WTC11 (cell line): ENCODE data around the gene NRTN. TPM values are rescaled to one million over a fixed set of nuclear protein-coding genes. Genes with fewer than 3 reads are reported as not detected.

Experiments used
- ATAC-seq: fragments of 200-7000 bp; cut with Tn5 transposase; 2 replicates; pipeline ENCODE4 v1.10.0; 2021; ENCODE audit warnings: mild to moderate bottlenecking, moderate library complexity
- CTCF ChIA-PET: fragments of 300-600 bp; sonication (Branson Sonifier 250); formaldehyde crosslinking; loops from one replicate; lab custom pipeline; 2021; ENCODE audit warnings: antibody characterized with exemption; lab: Charles Lee
- POLR2A ChIA-PET: fragments of 350-600 bp; sonication (Branson Sonifier 250); formaldehyde crosslinking; loops from one replicate; lab custom pipeline; 2021; ENCODE audit warnings: antibody characterized with exemption; lab: Charles Lee
- DNase-seq: peaks from one replicate; pipeline ENCODE4 v3.0.0; 2021; ENCODE audit warnings: low spot score
- H3K27ac Mint-ChIP-seq: 2 replicates; pipeline ENCODE4 v1.8.0; 2021; ENCODE audit warnings: mixed read lengths
- H3K27me3 Mint-ChIP-seq: 2 replicates; pipeline ENCODE4 v1.8.0; 2021; ENCODE audit warnings: low read depth, mild to moderate bottlenecking, moderate library complexity, mixed read lengths
- H3K36me3 Mint-ChIP-seq: 2 replicates; pipeline ENCODE4 v1.8.0; 2021; ENCODE audit warnings: mixed read lengths
- H3K4me1 Mint-ChIP-seq: 2 replicates; pipeline ENCODE4 v1.8.0; 2022; ENCODE audit warnings: mixed read lengths
- H3K4me3 Mint-ChIP-seq: 2 replicates; pipeline ENCODE4 v1.8.0; 2021; ENCODE audit warnings: mild to moderate bottlenecking, moderate library complexity, mixed read lengths
- H3K9me3 Mint-ChIP-seq: 2 replicates; pipeline ENCODE4 v1.8.0; 2021; ENCODE audit warnings: mixed read lengths
- FOXP1 ChIP-seq: sonication (generic); formaldehyde crosslinking; IDR thresholded peaks from 2 replicates; pipeline ENCODE4 v1.8.0; 2022; ENCODE audit warnings: missing genetic modification reagents, mild to moderate bottlenecking, moderate library complexity, borderline replicate concordance
- GABPB1 ChIP-seq: sonication (generic); formaldehyde crosslinking; IDR thresholded peaks from 2 replicates; pipeline ENCODE4 v1.8.1; 2023; ENCODE audit warnings: mild to moderate bottlenecking, missing genetic modification reagents
- SMAD4 ChIP-seq: sonication (generic); formaldehyde crosslinking; IDR thresholded peaks from 2 replicates; pipeline ENCODE4 v1.8.0; 2022; ENCODE audit warnings: mild to moderate bottlenecking, missing genetic modification reagents
- ZNF396 ChIP-seq: fragments of 250-450 bp; sonication (Bioruptor Pico); IDR thresholded peaks from 2 replicates; pipeline ENCODE4 v1.8.0; 2021; ENCODE audit warnings: mild to moderate bottlenecking, moderate library complexity, borderline replicate concordance
- ZNF423 ChIP-seq: fragments of 250-450 bp; sonication (Bioruptor Pico); IDR thresholded peaks from 2 replicates; pipeline ENCODE4 v2.1.2; 2022; ENCODE audit warnings: mild to moderate bottlenecking, moderate library complexity
- ZNF671 ChIP-seq: fragments of 250-450 bp; sonication (Bioruptor Pico); IDR thresholded peaks from 2 replicates; pipeline ENCODE4 v1.8.0; 2021; ENCODE audit warnings: mild to moderate bottlenecking
- total RNA-seq: library from RNA; stranded (reverse); gene quantifications from 3 replicates; pipeline ENCODE4 v1.2.3, GENCODE V29; 2021
- TF ChIP-seq, protein P1 (sequence below): sonication (generic); formaldehyde crosslinking; IDR thresholded peaks from 2 replicates; pipeline ENCODE4 v1.8.1; 2023; ENCODE audit warnings: mild to moderate bottlenecking, missing genetic modification reagents, borderline replicate concordance
- TF ChIP-seq, protein P2 (sequence below): fragments of 250-450 bp; sonication (Bioruptor Pico); IDR thresholded peaks from 2 replicates; pipeline ENCODE4 v1.9.0; 2021; ENCODE audit warnings: mild to moderate bottlenecking, borderline replicate concordance
- TF ChIP-seq, protein P3 (sequence below): sonication (generic); formaldehyde crosslinking; IDR thresholded peaks from 2 replicates; pipeline ENCODE4 v1.8.0; 2022; ENCODE audit warnings: mild to moderate bottlenecking, missing genetic modification reagents
- TF ChIP-seq, protein P4 (sequence below): sonication (generic); formaldehyde crosslinking; IDR thresholded peaks from 2 replicates; pipeline ENCODE4 v1.8.1; 2023; ENCODE audit warnings: mild to moderate bottlenecking, missing genetic modification reagents

The NRTN gene
- total RNA-seq, 1 experiment from 2014 or later: 6.1 TPM

DNA sequence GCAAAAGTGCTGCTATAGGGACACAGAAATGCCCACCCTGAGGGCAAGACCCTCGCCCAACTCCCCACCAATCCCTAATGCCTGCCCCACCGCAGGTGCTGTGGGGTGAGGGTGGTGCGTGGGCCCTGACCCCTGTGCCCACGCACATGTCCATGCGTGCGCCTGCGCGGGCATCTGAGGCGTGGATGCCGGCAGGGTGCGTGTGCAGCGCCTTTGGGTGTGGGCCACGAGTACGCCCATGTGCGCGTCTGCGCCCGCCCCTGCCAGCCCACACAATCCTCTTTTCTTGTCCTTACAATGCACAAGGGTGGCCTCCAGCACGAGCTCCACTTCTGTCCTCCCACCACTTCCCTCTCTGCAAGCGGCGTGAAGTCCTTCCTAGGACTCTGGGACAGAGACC lies 20.3 kb downstream of the NRTN start:
- H3K4me1 Mint-ChIP-seq: peaks cover 6% of the 10 kb centered on the region
- H3K4me3 Mint-ChIP-seq: no peak overlapping the region
- ATAC-seq (no peak), DNase-seq (no peak)
- no peak overlapping the region for H3K27ac Mint-ChIP-seq
- TF ChIP-seq, protein P1, sequence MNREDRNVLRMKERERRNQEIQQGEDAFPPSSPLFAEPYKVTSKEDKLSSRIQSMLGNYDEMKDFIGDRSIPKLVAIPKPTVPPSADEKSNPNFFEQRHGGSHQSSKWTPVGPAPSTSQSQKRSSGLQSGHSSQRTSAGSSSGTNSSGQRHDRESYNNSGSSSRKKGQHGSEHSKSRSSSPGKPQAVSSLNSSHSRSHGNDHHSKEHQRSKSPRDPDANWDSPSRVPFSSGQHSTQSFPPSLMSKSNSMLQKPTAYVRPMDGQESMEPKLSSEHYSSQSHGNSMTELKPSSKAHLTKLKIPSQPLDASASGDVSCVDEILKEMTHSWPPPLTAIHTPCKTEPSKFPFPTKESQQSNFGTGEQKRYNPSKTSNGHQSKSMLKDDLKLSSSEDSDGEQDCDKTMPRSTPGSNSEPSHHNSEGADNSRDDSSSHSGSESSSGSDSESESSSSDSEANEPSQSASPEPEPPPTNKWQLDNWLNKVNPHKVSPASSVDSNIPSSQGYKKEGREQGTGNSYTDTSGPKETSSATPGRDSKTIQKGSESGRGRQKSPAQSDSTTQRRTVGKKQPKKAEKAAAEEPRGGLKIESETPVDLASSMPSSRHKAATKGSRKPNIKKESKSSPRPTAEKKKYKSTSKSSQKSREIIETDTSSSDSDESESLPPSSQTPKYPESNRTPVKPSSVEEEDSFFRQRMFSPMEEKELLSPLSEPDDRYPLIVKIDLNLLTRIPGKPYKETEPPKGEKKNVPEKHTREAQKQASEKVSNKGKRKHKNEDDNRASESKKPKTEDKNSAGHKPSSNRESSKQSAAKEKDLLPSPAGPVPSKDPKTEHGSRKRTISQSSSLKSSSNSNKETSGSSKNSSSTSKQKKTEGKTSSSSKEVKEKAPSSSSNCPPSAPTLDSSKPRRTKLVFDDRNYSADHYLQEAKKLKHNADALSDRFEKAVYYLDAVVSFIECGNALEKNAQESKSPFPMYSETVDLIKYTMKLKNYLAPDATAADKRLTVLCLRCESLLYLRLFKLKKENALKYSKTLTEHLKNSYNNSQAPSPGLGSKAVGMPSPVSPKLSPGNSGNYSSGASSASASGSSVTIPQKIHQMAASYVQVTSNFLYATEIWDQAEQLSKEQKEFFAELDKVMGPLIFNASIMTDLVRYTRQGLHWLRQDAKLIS (CRISPR knock-in tag): no peak
- TF ChIP-seq, protein P2, sequence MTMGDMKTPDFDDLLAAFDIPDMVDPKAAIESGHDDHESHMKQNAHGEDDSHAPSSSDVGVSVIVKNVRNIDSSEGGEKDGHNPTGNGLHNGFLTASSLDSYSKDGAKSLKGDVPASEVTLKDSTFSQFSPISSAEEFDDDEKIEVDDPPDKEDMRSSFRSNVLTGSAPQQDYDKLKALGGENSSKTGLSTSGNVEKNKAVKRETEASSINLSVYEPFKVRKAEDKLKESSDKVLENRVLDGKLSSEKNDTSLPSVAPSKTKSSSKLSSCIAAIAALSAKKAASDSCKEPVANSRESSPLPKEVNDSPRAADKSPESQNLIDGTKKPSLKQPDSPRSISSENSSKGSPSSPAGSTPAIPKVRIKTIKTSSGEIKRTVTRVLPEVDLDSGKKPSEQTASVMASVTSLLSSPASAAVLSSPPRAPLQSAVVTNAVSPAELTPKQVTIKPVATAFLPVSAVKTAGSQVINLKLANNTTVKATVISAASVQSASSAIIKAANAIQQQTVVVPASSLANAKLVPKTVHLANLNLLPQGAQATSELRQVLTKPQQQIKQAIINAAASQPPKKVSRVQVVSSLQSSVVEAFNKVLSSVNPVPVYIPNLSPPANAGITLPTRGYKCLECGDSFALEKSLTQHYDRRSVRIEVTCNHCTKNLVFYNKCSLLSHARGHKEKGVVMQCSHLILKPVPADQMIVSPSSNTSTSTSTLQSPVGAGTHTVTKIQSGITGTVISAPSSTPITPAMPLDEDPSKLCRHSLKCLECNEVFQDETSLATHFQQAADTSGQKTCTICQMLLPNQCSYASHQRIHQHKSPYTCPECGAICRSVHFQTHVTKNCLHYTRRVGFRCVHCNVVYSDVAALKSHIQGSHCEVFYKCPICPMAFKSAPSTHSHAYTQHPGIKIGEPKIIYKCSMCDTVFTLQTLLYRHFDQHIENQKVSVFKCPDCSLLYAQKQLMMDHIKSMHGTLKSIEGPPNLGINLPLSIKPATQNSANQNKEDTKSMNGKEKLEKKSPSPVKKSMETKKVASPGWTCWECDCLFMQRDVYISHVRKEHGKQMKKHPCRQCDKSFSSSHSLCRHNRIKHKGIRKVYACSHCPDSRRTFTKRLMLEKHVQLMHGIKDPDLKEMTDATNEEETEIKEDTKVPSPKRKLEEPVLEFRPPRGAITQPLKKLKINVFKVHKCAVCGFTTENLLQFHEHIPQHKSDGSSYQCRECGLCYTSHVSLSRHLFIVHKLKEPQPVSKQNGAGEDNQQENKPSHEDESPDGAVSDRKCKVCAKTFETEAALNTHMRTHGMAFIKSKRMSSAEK: no peak
- TF ChIP-seq ZNF396 (CRISPR knock-in tag): no peak
- no peak for TF ChIP-seq SMAD4
- CTCF ChIA-PET: interaction anchor here (0.9 to 6.1 kb wide), 2 partner anchors 21 to 144 kb away, joined by 3 to 70 read pairs; partner anchors contain the start of gene NRTN
- H3K27me3 Mint-ChIP-seq: no peaks in the 10 kb centered on the region; the same call in none of the 2 replicates
- no peaks in the 10 kb centered on the region for H3K36me3 Mint-ChIP-seq
- H3K9me3 Mint-ChIP-seq: no peaks in the 10 kb centered on the region
- POLR2A ChIA-PET: interaction anchor here (0.6 kb wide), 1 partner anchor 77 kb away, joined by 4 read pairs; no protein-coding TSS in a partner anchor

DNA sequence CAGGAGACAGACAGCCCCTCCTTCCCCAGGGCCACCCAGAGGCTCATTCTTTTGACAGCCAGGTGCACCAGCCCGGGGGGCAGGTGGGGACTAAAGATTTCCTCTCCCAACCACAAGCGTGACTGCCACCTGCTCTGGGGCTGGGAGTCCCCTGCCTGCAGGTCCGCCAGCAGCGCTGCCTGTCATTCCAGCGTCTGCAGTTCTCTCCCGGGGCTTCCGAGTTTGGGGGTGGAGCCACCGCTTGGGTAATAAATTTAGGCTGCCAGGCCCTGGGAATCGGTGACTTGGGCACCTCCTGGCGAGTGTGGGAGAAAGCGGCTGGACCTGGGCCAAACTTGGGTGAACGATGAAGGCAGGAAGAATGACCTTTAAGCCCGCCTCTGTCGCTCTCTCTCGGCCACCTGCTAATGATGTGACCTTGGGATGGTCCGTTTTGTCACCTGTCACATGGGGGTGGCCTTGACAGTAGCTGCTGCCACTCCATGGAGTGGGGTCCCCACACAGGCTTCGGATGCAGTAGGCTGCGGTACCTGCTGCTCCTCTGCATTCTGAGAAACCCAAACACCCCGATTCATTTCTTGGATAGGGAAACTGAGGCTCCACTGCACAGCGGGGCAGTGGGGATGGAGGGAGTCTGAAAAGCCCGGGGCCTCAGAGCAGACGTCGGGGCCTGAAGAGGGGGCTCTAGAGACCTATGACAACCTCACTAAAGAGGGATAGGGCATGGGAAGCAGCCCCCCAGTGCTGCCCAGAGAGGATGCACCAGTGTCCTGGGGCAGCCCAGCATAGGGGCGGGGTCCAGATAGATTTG lies 21.9 kb downstream of the NRTN start:
- Mint-ChIP-seq H3K27me3 (no peaks in the 10 kb centered on the region; the same call in none of the 2 replicates), H3K9me3 (no peaks in the 10 kb centered on the region), H3K4me1 (peaks cover 6% of the 10 kb centered on the region), H3K27ac (peak overlapping the region; percentile 93), H3K4me3 (peak overlapping the region; percentile 76), H3K36me3 (no peaks in the 10 kb centered on the region)
- ChIA-PET CTCF (interaction anchor here (1.5 to 6.9 kb wide), 6 partner anchors 15 to 70 kb away, joined by 3 to 115 read pairs (median 8); partner anchors contain the start of gene NRTN), POLR2A (interaction anchor here (3.0 kb wide), 1 partner anchor 22 kb away, joined by 22 read pairs; the partner anchor contains the start of gene NRTN)
- DNase-seq (peak; percentile 69), ATAC-seq (peak; percentile 3; the same call in 1 of the 2 replicates)
- TF ChIP-seq ZNF423 (CRISPR knock-in tag) (peak; percentile 58; the same call in 1 of the 2 replicates), GABPB1 (CRISPR knock-in tag) (peak; percentile 45; the same call in 1 of the 2 replicates), FOXP1 (no peak), ZNF671 (CRISPR knock-in tag) (no peak)
- TF ChIP-seq, protein P3, sequence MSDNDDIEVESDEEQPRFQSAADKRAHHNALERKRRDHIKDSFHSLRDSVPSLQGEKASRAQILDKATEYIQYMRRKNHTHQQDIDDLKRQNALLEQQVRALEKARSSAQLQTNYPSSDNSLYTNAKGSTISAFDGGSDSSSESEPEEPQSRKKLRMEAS (CRISPR knock-in tag): no peak
- TF ChIP-seq, protein P4, sequence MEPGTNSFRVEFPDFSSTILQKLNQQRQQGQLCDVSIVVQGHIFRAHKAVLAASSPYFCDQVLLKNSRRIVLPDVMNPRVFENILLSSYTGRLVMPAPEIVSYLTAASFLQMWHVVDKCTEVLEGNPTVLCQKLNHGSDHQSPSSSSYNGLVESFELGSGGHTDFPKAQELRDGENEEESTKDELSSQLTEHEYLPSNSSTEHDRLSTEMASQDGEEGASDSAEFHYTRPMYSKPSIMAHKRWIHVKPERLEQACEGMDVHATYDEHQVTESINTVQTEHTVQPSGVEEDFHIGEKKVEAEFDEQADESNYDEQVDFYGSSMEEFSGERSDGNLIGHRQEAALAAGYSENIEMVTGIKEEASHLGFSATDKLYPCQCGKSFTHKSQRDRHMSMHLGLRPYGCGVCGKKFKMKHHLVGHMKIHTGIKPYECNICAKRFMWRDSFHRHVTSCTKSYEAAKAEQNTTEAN: no peak
